Measurements from ENCODE around the gene SRPK2. TPM values are rescaled to one million over a fixed set of nuclear protein-coding genes. Genes with fewer than 3 reads are reported as not detected.

The SRPK2 gene
- total and polyA plus RNA-seq, 2 donors (not counting 1 experiment from before 2014, with no cell fraction given): 15.2 to 108 TPM

- DNase-seq: no peak
- no peak for ATAC-seq (ENCODE audit: low read depth)
- Histone ChIP-seq H3K4me2 (replicated peaks; ENCODE audit: low read depth, low read length, poor library complexity, severe bottlenecking) (no peak overlapping the region), H3K4me1 (ENCODE audit: control insufficient read depth in 2 of 2, insufficient read depth in 2 of 2, low read length in 2 of 2) (no peaks in the 10 kb centered on the region), H4K20me1 (ENCODE audit: control insufficient read depth, insufficient read depth, low read length, poor library complexity, severe bottlenecking) (peaks cover 8% of the 10 kb centered on the region), H3K36me3 (replicated peaks in 1 of 2; ENCODE audit: control extremely low read depth in 1 of 2, control insufficient read depth in 1 of 2, extremely low read depth in 1 of 2, insufficient read depth in 2 of 2, low read length in 1 of 2) (peaks cover 9 to 84% of the 10 kb centered on the region in 2 experiments), H3K4me3 (ENCODE audit: control extremely low read depth in 1 of 5, extremely low read depth in 1 of 5, insufficient read depth in 1 of 5, low read depth in 2 of 5, low read length in 4 of 5) (no peak overlapping the region), H3K27me3 (replicated peaks in 1 of 4; ENCODE audit: control extremely low read depth in 1 of 4, control insufficient read depth in 3 of 4, insufficient read depth in 4 of 4, low read length in 3 of 4) (no peaks in the 10 kb centered on the region), H3K9me3 (ENCODE audit: control extremely low read depth in 1 of 3, control insufficient read depth in 2 of 3, insufficient read depth in 1 of 3, low read length in 2 of 3) (no peaks in the 10 kb centered on the region), H2AFZ (ENCODE audit: insufficient read depth, low read depth, low read length, poor library complexity, severe bottlenecking) (no peak overlapping the region), H3K27ac (ENCODE audit: low read length in 2 of 2) (no peak overlapping the region), H3K9ac (ENCODE audit: low read length) (no peak overlapping the region), H3K79me2 (ENCODE audit: control insufficient read depth, insufficient read depth, low read length) (peaks cover 35% of the 10 kb centered on the region)
- intact Hi-C loops (cut with micrococcal nuclease): no loop called here
- no peak overlapping the region for H3K27ac Mint-ChIP-seq
- no peaks in the 10 kb centered on the region for H3K27me3 Mint-ChIP-seq
- H3K4me1 Mint-ChIP-seq: no peaks in the 10 kb centered on the region
- H3K9me3 Mint-ChIP-seq (ENCODE audit: insufficient read depth): no peaks in the 10 kb centered on the region
- no peak overlapping the region for H3K4me3 Mint-ChIP-seq
- WGBS (ENCODE audit: insufficient coverage): no CpG with 5 or more reads among the region's 3 CpGs
- ChIA-PET POLR2A (no interaction called here), CTCF (no interaction called here)
- TF ChIP-seq CTCF (IDR thresholded peaks at IDR 0.05) (no peak), EZH2 (IDR thresholded peaks at IDR 0.05; ENCODE audit: borderline replicate concordance, insufficient read depth, low read depth, low read length, poor library complexity, severe bottlenecking) (no peak)
Measured at GRCh38 chr7:105086850-105087249, 301.9 kb downstream of the SRPK2 start.

GRCh38 chr7:105084581-105084980 is 304.1 kb downstream of the SRPK2 start:
- Histone ChIP-seq H3K9ac (ENCODE audit: low read length) (no peak overlapping the region), H3K27me3 (replicated peaks in 1 of 4; ENCODE audit: control extremely low read depth in 1 of 4, control insufficient read depth in 3 of 4, insufficient read depth in 4 of 4, low read length in 3 of 4) (no peaks in the 10 kb centered on the region), H3K4me1 (ENCODE audit: control insufficient read depth in 2 of 2, insufficient read depth in 2 of 2, low read length in 2 of 2) (no peaks in the 10 kb centered on the region), H3K36me3 (replicated peaks in 1 of 2; ENCODE audit: control extremely low read depth in 1 of 2, control insufficient read depth in 1 of 2, extremely low read depth in 1 of 2, insufficient read depth in 2 of 2, low read length in 1 of 2) (peaks cover 7 to 85% of the 10 kb centered on the region in 2 experiments), H3K4me2 (replicated peaks; ENCODE audit: low read depth, low read length, poor library complexity, severe bottlenecking) (no peak overlapping the region), H4K20me1 (ENCODE audit: control insufficient read depth, insufficient read depth, low read length, poor library complexity, severe bottlenecking) (peaks cover 8% of the 10 kb centered on the region), H2AFZ (ENCODE audit: insufficient read depth, low read depth, low read length, poor library complexity, severe bottlenecking) (no peak overlapping the region), H3K27ac (ENCODE audit: low read length in 2 of 2) (no peak overlapping the region), H3K9me3 (ENCODE audit: control extremely low read depth in 1 of 3, control insufficient read depth in 2 of 3, insufficient read depth in 1 of 3, low read length in 2 of 3) (no peaks in the 10 kb centered on the region), H3K79me2 (ENCODE audit: control insufficient read depth, insufficient read depth, low read length) (peaks cover 42% of the 10 kb centered on the region), H3K4me3 (ENCODE audit: control extremely low read depth in 1 of 5, extremely low read depth in 1 of 5, insufficient read depth in 1 of 5, low read depth in 2 of 5, low read length in 4 of 5) (no peak overlapping the region)
- no peak overlapping the region for H3K27ac Mint-ChIP-seq
- no peaks in the 10 kb centered on the region for H3K4me1 Mint-ChIP-seq
- intact Hi-C loops (cut with micrococcal nuclease): loop anchor here (5.0 kb wide), 2 partner anchors 33 to 37 kb away; no protein-coding TSS in a partner anchor
- TF ChIP-seq EZH2 (IDR thresholded peaks at IDR 0.05; ENCODE audit: borderline replicate concordance, insufficient read depth, low read depth, low read length, poor library complexity, severe bottlenecking) (no peak), CTCF (IDR thresholded peaks at IDR 0.05) (no peak)
- H3K9me3 Mint-ChIP-seq (ENCODE audit: insufficient read depth): no peaks in the 10 kb centered on the region
- ChIA-PET POLR2A (no interaction called here), CTCF (no interaction called here)
- ATAC-seq (ENCODE audit: low read depth): no peak
- H3K4me3 Mint-ChIP-seq: no peak overlapping the region
- H3K27me3 Mint-ChIP-seq: no peaks in the 10 kb centered on the region
- WGBS (ENCODE audit: insufficient coverage): no CpG with 5 or more reads among the region's 1 CpG
- no peak for DNase-seq
